MM.1S (cell line): ENCODE measurements around the gene GMPS.

Source experiments
- DNase-seq: peaks from one replicate; pipeline ENCODE4 v3.0.0-alpha.2; 2015
- H2AFZ ChIP-seq: fragments of 300-600 bp; sonication (generic); 2 replicates; pipeline ENCODE4 v1.6.0; 2016; ENCODE audit warnings: antibody characterized with exemption, low read length
- H3F3A ChIP-seq: fragments of 300-600 bp; sonication (generic); 2 replicates; pipeline ENCODE4 v1.6.1; 2016; ENCODE audit warnings: mild to moderate bottlenecking, antibody characterized with exemption, low read length, moderate library complexity, mixed read lengths; ENCODE audit not compliant: insufficient read depth
- H3K27ac ChIP-seq: fragments of 300-600 bp; sonication (generic); 2 replicates; pipeline ENCODE4 v1.5.1; 2016; ENCODE audit warnings: mild to moderate bottlenecking, low read length
- H3K27me3 ChIP-seq: fragments of 300-600 bp; sonication (generic); replicated peaks from 2 replicates; pipeline ENCODE4 v1.6.0; 2016; ENCODE audit warnings: low read length; ENCODE audit not compliant: insufficient read depth
- H3K36me3 ChIP-seq: fragments of 300-600 bp; sonication (generic); replicated peaks from 2 replicates; pipeline ENCODE4 v1.6.1; 2016; ENCODE audit warnings: mild to moderate bottlenecking, low read length, mixed read lengths; ENCODE audit not compliant: insufficient read depth
- H3K4me1 ChIP-seq: fragments of 300-600 bp; sonication (generic); 2 replicates; pipeline ENCODE4 v1.6.1; 2016; ENCODE audit warnings: low read length, mixed read lengths
- H3K4me2 ChIP-seq: fragments of 300-600 bp; sonication (generic); 2 replicates; pipeline ENCODE4 v1.6.0; 2016; ENCODE audit warnings: low read depth, low read length
- H3K4me3 ChIP-seq: fragments of 300-600 bp; sonication (generic); 2 replicates; pipeline ENCODE4 v1.5.1; 2016; ENCODE audit warnings: low read length, mixed read lengths
- H3K79me2 ChIP-seq: fragments of 300-600 bp; sonication (generic); 2 replicates; pipeline ENCODE4 v1.6.1; 2016; ENCODE audit warnings: mixed run types, low read length, mixed read lengths
- H3K9ac ChIP-seq: fragments of 300-600 bp; sonication (generic); 2 replicates; pipeline ENCODE4 v1.6.1; 2016; ENCODE audit warnings: low read length, mixed read lengths
- H3K9me2 ChIP-seq: fragments of 300-600 bp; sonication (generic); replicated peaks from 2 replicates; pipeline ENCODE4 v1.6.1; 2016; ENCODE audit warnings: mild to moderate bottlenecking, low read length, mixed read lengths; ENCODE audit not compliant: insufficient read depth
- H3K9me3 ChIP-seq: fragments of 300-600 bp; sonication (generic); replicated peaks from 2 replicates; pipeline ENCODE4 v1.6.1; 2016; ENCODE audit warnings: mild to moderate bottlenecking, low read length, mixed read lengths; ENCODE audit not compliant: insufficient read depth
- H4K20me1 ChIP-seq: fragments of 300-600 bp; sonication (generic); 2 replicates; pipeline ENCODE4 v1.6.1; 2016; ENCODE audit warnings: mild to moderate bottlenecking, low read length, moderate library complexity, mixed read lengths; ENCODE audit not compliant: insufficient read depth
- EZH2 ChIP-seq: fragments of 300-600 bp; sonication (generic); optimal IDR thresholded peaks from 2 replicates; pipeline ENCODE3; 2017; ENCODE audit warnings: low read depth, mild to moderate bottlenecking, antibody characterized with exemption, low read length, mixed read lengths
- EZH2phosphoT487 ChIP-seq: fragments of 300-600 bp; sonication (generic); IDR thresholded peaks from 2 replicates; pipeline ENCODE4 v1.6.1; 2018; ENCODE audit warnings: antibody characterized with exemption, low read length
- TF ChIP-seq, protein P1 (sequence below): fragments of 300-600 bp; sonication (generic); IDR thresholded peaks from 2 replicates; pipeline ENCODE4 v1.5.1; 2016; ENCODE audit warnings: antibody characterized with exemption, low read length, mixed read lengths

The GMPS gene

DNA sequence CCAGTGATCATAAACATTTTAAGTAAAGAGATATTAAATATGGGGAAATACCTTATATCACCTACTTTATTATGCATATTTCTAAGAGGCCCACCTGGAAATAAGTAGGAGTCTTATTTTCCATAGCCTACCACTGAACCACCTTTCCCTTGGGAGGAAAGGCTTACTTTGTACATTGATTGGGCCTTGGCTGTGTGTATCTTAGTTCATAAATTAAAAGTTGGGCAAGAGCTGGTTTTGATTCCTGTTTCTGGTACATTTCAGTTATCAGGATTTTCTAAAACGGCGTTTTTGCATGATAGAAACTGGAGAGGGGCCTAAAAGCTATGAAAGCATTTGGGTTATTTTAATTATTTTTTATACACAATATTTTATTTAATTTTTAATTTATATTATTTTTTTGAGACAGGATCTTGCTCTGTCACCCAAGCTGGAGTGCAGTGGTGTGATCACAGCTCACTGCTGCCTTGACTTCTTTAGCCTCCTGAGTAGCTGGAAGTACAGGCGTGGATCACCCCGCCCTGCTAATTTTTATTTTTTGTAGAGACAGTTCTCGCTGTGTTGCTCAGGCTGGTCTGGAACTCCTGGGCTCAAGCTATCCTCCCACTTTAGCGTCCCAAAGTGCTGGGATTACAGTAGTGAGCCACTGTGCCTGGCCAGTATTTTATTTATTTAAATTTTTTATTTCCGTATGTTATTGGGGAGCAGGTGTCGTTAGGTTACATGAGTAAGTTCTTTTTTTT is 2.6 kb downstream of the GMPS start:
- H3K4me2 ChIP-seq: peak overlapping the region; percentile 88; the same call in 1 of the 2 replicates
- no peak overlapping the region for H3K9ac ChIP-seq
- H3K27ac ChIP-seq: no peak overlapping the region
- peaks cover 76% of the 10 kb centered on the region for H3K79me2 ChIP-seq
- peaks cover 18% of the 10 kb centered on the region for H3F3A ChIP-seq
- H3K4me1 ChIP-seq: peaks cover 17% of the 10 kb centered on the region
- TF ChIP-seq EZH2phosphoT487 (no peak), EZH2 (no peak)
- TF ChIP-seq, protein P1, sequence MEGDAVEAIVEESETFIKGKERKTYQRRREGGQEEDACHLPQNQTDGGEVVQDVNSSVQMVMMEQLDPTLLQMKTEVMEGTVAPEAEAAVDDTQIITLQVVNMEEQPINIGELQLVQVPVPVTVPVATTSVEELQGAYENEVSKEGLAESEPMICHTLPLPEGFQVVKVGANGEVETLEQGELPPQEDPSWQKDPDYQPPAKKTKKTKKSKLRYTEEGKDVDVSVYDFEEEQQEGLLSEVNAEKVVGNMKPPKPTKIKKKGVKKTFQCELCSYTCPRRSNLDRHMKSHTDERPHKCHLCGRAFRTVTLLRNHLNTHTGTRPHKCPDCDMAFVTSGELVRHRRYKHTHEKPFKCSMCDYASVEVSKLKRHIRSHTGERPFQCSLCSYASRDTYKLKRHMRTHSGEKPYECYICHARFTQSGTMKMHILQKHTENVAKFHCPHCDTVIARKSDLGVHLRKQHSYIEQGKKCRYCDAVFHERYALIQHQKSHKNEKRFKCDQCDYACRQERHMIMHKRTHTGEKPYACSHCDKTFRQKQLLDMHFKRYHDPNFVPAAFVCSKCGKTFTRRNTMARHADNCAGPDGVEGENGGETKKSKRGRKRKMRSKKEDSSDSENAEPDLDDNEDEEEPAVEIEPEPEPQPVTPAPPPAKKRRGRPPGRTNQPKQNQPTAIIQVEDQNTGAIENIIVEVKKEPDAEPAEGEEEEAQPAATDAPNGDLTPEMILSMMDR: no peak
- H2AFZ ChIP-seq: no peak overlapping the region
- H3K36me3 ChIP-seq: no peaks in the 10 kb centered on the region
- no peaks in the 10 kb centered on the region for H3K27me3 ChIP-seq
- H4K20me1 ChIP-seq: peaks cover 46% of the 10 kb centered on the region
- no peak overlapping the region for H3K4me3 ChIP-seq
- H3K9me3 ChIP-seq: no peaks in the 10 kb centered on the region
- H3K9me2 ChIP-seq: no peaks in the 10 kb centered on the region
- DNase-seq: no peak

DNA sequence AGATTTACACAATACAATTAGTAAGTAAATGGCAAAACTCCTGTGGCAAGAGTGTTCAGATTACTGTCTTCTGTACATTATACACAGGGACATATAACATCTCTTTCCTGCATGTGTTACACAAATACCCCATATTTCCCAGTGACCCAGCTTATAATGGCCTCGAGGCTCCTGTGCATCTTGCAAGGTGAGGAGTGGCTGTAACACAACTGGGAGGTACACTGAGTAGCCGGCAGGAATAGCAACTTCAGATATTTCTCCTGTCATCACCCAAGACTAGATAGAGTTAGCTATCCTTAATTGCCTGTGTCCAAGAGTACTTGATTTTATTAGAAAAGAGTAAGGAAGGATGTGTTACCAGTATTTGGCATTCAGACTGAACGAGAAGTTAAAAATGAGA is 5.6 kb downstream of the GMPS start:
- peaks cover 66% of the 10 kb centered on the region for H4K20me1 ChIP-seq
- no peak overlapping the region for H3K9ac ChIP-seq
- no peaks in the 10 kb centered on the region for H3K27me3 ChIP-seq
- no peaks in the 10 kb centered on the region for H3K9me3 ChIP-seq
- H3K4me1 ChIP-seq: peaks cover 10% of the 10 kb centered on the region; the same call in 1 of the 2 replicates
- H3K4me3 ChIP-seq: no peak overlapping the region
- H3K9me2 ChIP-seq: no peaks in the 10 kb centered on the region
- H3K79me2 ChIP-seq: peaks cover 100% of the 10 kb centered on the region
- H3K27ac ChIP-seq: no peak overlapping the region
- no peak for TF ChIP-seq EZH2
- TF ChIP-seq EZH2phosphoT487: no peak
- TF ChIP-seq, protein P1: no peak
- DNase-seq: no peak
- H2AFZ ChIP-seq: no peak overlapping the region
- no peaks in the 10 kb centered on the region for H3K36me3 ChIP-seq
- no peak overlapping the region for H3K4me2 ChIP-seq
- H3F3A ChIP-seq: peaks cover 5% of the 10 kb centered on the region

DNA sequence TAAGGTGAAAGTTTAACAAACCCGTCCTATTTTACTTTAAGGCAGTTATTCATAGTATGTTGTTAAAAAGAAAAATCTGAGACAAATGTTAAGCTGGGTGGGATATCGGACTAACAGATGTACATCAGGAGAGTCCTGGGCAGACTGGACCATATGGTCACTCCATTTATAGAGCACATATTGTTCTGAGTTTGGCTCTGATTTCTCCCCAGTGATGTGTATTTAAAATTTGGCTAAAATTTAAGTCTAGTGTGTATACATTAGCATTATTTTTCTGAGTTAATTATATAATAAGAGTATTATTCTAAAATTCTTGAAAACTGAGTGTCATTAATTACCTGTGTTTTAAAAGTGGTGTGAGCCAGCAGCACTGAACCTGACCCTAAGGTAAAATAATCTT is 6.1 kb downstream of the GMPS start:
- no peak overlapping the region for H3K4me2 ChIP-seq
- H4K20me1 ChIP-seq: peaks cover 68% of the 10 kb centered on the region
- no peak overlapping the region for H3K4me3 ChIP-seq

More for the DNA sequence above, 6.1 kb downstream of the GMPS start:
- H3K79me2 ChIP-seq: peaks cover 100% of the 10 kb centered on the region
- TF ChIP-seq EZH2 (no peak), EZH2phosphoT487 (no peak)
- TF ChIP-seq, protein P1: no peak
- H2AFZ ChIP-seq: no peak overlapping the region
- H3K27ac ChIP-seq: no peak overlapping the region
- H3K9me2 ChIP-seq: no peaks in the 10 kb centered on the region
- no peak for DNase-seq
- H3K9ac ChIP-seq: no peak overlapping the region
- no peaks in the 10 kb centered on the region for H3K27me3 ChIP-seq
- peaks cover 5% of the 10 kb centered on the region for H3F3A ChIP-seq
- H3K4me1 ChIP-seq: peaks cover 10% of the 10 kb centered on the region; the same call in 1 of the 2 replicates
- no peaks in the 10 kb centered on the region for H3K9me3 ChIP-seq
- H3K36me3 ChIP-seq: no peaks in the 10 kb centered on the region
